Caco-2 (cell line): Measurements from ENCODE around the gene GAS6. TPM values are rescaled to one million over a fixed set of nuclear protein-coding genes. Genes with fewer than 3 reads are reported as not detected.

ENCODE experiments used
- BruUV-seq: library from RNA; stranded (reverse); fragments of 400-500 nt; replicated peaks from 2 replicates; lab custom pipeline; 2021; lab: Mats Ljungman, UMichigan
- CTCF ChIA-PET: fragments of 300-600 bp; sonication (Branson Sonifier 250); formaldehyde crosslinking; loops from one replicate; lab custom pipeline; 2022; ENCODE audit warnings: antibody characterized with exemption; lab: Charles Lee
- POLR2A ChIA-PET: fragments of 300-600 bp; sonication (Branson Sonifier 250); formaldehyde crosslinking; loops from one replicate; lab custom pipeline; 2022; ENCODE audit warnings: antibody characterized with exemption; lab: Charles Lee
- DNase-seq, 2 experiments: peaks; one replicate each; pipeline versions ENCODE4 v3.0.0 to v3.0.0-alpha.2; 2020 to 2022
- H3K27me3 ChIP-seq: replicated peaks from 2 replicates; pipeline ENCODE4 v1.6.0; 2011; ENCODE audit warnings: low read length; ENCODE audit not compliant: control insufficient read depth, insufficient read depth
- H3K36me3 ChIP-seq: 2 replicates; pipeline ENCODE4 v1.5.1; 2011; ENCODE audit warnings: low read length; ENCODE audit not compliant: control insufficient read depth, insufficient read depth
- H3K4me1 ChIP-seq: fragments of 250-450 bp; sonication (Bioruptor Pico); 2 replicates; pipeline ENCODE4 v1.5.1; 2020; ENCODE audit warnings: mild to moderate bottlenecking
- H3K4me3 ChIP-seq: 2 replicates; pipeline ENCODE4 v1.5.1; 2011; ENCODE audit warnings: low read depth, mild to moderate bottlenecking, control low read depth, low read length
- H3K9me3 ChIP-seq: fragments of 250-450 bp; sonication (Bioruptor Pico); 2 replicates; pipeline ENCODE4 v1.5.1; 2020; ENCODE audit warnings: mild to moderate bottlenecking, moderate library complexity
- H3K27ac Mint-ChIP-seq: one replicate; pipeline ENCODE4 v1.8.0; 2022; ENCODE audit warnings: mixed read lengths; ENCODE audit not compliant: unreplicated experiment
- H3K27me3 Mint-ChIP-seq: one replicate; pipeline ENCODE4 v1.8.0; 2022; ENCODE audit warnings: mixed read lengths; ENCODE audit not compliant: insufficient read depth, unreplicated experiment
- H3K36me3 Mint-ChIP-seq: one replicate; pipeline ENCODE4 v1.8.0; 2022; ENCODE audit warnings: mild to moderate bottlenecking, mixed read lengths; ENCODE audit not compliant: insufficient read depth, unreplicated experiment
- H3K4me1 Mint-ChIP-seq: one replicate; pipeline ENCODE4 v1.8.0; 2022; ENCODE audit warnings: low read depth, mixed read lengths; ENCODE audit not compliant: unreplicated experiment
- H3K4me3 Mint-ChIP-seq: one replicate; pipeline ENCODE4 v1.8.0; 2022; ENCODE audit warnings: mild to moderate bottlenecking, moderate library complexity, mixed read lengths; ENCODE audit not compliant: unreplicated experiment
- H3K9me3 Mint-ChIP-seq: one replicate; pipeline ENCODE4 v1.8.0; 2022; ENCODE audit warnings: mixed read lengths; ENCODE audit not compliant: unreplicated experiment
- intact Hi-C: fragments of 100-400 bp; cut with micrococcal nuclease; formaldehyde crosslinking; loops from one replicate; pipeline ENCODE4 v1.10.0; 2022; ENCODE audit not compliant: unreplicated experiment
- total RNA-seq: library from RNA; stranded (reverse); gene quantifications from 2 replicates; pipeline ENCODE4 v1.2.3, GENCODE V29; 2022
- TF ChIP-seq, protein P1 (sequence below), 2 experiments: fragments of 200-600 bp in 1 of 2; IDR thresholded peaks; 1 replicate in 1 of 2; 2 replicates in 1 of 2; pipeline versions ENCODE4 v1.5.1 to v1.8.0; 2011 to 2022; ENCODE audit warnings: antibody characterized with exemption in 1 of 2, control low read depth in 1 of 2, inconsistent platforms in 1 of 2, low read depth in 1 of 2, low read length in 1 of 2, mild to moderate bottlenecking in 1 of 2, moderate library complexity in 1 of 2; ENCODE audit not compliant: insufficient read depth in 1 of 2, severe bottlenecking in 1 of 2, unreplicated experiment in 1 of 2

Gene GAS6
- total RNA-seq, 1 experiment from 2014 or later: 34.8 TPM

DNA sequence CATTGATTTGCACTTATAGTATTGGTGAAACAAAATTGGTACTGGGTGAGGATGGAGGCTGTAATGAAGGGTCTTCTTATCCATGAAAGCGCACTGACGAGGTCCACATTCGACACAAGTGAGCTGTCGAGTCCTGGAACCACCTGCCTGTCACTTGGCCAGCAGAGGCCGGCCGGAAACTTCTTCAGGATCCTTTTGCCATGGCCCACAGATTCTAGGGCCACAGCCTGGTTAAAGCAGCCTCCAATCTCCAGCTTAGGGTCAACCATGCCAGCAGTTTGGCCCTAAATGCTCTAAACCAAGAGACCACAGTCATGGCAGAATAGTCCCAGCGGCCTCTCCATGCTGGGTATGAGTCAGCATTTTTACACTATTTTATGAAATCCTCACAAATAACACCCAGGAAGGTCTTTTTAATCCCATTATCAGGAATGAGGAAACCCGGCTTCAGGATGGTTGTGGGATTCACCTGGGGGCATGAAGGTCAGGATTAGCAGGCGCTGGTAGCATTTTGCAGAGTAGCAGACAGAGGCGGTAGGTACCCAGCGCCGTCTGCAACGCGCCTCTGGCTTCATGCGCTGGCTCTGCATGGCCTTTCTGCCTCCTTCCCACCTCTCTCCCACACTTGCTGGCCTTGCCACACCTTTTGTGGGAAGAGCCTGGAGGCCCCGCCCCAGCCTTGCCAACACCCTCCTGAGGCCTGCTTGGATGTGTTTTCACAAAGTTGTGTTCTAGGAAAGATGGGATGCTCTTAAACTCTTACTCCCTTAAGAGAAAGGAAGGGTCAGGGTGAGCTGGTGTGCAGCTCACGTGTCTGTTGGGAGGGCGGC, 15.2 kb downstream of the GAS6 start:
- Histone ChIP-seq H3K4me3 (no peak overlapping the region), H3K27me3 (no peaks in the 10 kb centered on the region), H3K4me1 (peaks cover 12% of the 10 kb centered on the region; the same call in 1 of the 2 replicates), H3K36me3 (no peaks in the 10 kb centered on the region; the same call in 1 of the 2 replicates), H3K9me3 (no peaks in the 10 kb centered on the region)
- ChIA-PET CTCF (interaction anchor here (0.6 kb wide), 1 partner anchor 124 kb away, joined by 3 read pairs; no protein-coding TSS in a partner anchor), POLR2A (no interaction called here)
- H3K27ac Mint-ChIP-seq: no peak overlapping the region
- no peak overlapping the region for H3K4me3 Mint-ChIP-seq
- TF ChIP-seq, protein P1, sequence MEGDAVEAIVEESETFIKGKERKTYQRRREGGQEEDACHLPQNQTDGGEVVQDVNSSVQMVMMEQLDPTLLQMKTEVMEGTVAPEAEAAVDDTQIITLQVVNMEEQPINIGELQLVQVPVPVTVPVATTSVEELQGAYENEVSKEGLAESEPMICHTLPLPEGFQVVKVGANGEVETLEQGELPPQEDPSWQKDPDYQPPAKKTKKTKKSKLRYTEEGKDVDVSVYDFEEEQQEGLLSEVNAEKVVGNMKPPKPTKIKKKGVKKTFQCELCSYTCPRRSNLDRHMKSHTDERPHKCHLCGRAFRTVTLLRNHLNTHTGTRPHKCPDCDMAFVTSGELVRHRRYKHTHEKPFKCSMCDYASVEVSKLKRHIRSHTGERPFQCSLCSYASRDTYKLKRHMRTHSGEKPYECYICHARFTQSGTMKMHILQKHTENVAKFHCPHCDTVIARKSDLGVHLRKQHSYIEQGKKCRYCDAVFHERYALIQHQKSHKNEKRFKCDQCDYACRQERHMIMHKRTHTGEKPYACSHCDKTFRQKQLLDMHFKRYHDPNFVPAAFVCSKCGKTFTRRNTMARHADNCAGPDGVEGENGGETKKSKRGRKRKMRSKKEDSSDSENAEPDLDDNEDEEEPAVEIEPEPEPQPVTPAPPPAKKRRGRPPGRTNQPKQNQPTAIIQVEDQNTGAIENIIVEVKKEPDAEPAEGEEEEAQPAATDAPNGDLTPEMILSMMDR (IDR thresholded peaks at IDR 0.05; ENCODE audit: insufficient read depth in 1 of 2, low read depth in 1 of 2, low read length in 1 of 2, severe bottlenecking in 1 of 2, unreplicated experiment in 1 of 2): no peak
- no peaks in the 10 kb centered on the region for H3K36me3 Mint-ChIP-seq
- peaks cover 10% of the 10 kb centered on the region for H3K4me1 Mint-ChIP-seq
- DNase-seq: no peak
- H3K27me3 Mint-ChIP-seq: no peaks in the 10 kb centered on the region
- no peaks in the 10 kb centered on the region for H3K9me3 Mint-ChIP-seq
- no TSS peak for BruUV-seq
- intact Hi-C loops: no loop called here

DNA sequence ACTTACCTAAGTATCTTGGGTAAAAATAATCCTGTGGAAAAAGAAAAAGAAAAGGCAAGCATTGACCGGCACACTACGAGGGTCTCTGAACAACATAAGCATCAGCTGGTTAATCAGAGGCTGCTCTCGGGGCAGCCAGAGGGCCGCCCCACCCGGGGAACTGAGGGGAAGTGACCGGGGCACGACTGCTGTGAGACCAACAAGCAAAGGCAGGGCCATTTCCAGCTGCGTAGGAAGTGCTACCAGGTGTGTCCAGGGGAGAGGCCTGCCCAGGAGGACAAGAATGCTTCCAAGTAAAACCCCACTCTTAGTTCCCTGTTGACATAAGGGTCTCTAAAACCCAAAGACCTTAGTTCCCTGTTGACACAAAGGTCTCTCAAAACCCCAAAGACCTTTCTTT, 15.9 kb downstream of the GAS6 start:
- Histone ChIP-seq H3K4me1 (peaks cover 6% of the 10 kb centered on the region; the same call in 1 of the 2 replicates), H3K9me3 (no peaks in the 10 kb centered on the region), H3K36me3 (no peaks in the 10 kb centered on the region; the same call in 1 of the 2 replicates), H3K4me3 (no peak overlapping the region), H3K27me3 (no peaks in the 10 kb centered on the region)
- intact Hi-C loops: no loop called here
- Mint-ChIP-seq H3K27me3 (no peaks in the 10 kb centered on the region), H3K4me3 (no peak overlapping the region), H3K9me3 (no peaks in the 10 kb centered on the region), H3K4me1 (peaks cover 5% of the 10 kb centered on the region), H3K27ac (no peak overlapping the region), H3K36me3 (no peaks in the 10 kb centered on the region)
- ChIA-PET POLR2A (no interaction called here), CTCF (no interaction called here)
- no TSS peak for BruUV-seq
- TF ChIP-seq, protein P1 (IDR thresholded peaks at IDR 0.05; ENCODE audit: insufficient read depth in 1 of 2, low read depth in 1 of 2, low read length in 1 of 2, severe bottlenecking in 1 of 2, unreplicated experiment in 1 of 2): no peak
- no peak for DNase-seq

DNA sequence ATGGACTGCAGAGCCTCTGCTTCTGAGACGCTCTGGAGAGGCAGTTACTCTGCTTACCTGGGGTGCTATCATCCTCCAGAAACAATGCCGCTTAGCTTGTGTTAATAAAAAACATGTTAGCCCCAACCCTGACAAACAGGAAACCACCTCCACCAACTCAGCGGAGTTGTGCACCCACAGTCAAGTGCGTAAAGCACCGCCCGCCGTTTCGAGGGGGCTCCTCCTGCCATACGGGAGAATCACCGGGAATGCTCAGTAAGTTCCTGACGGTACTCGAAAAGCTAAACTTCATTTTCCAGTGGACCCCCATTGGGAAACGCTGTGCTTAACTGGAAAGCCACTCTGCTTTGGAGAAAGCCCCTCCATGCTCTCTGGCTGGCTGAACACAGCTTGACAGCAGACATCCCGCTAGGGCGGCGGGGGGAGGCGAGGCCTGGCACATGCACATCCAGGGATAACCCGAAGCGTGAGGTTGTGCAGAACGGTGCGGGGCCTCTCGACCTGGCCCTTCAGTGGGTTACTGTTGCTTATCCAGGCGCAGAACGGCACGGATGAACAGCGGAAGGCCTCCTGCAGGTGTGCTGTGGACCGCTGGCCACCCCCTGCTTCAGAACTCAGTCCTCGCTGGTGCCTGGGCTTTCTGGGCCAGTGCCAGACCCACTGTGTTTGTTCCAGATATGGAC, 17.1 kb downstream of the GAS6 start:
- Histone ChIP-seq H3K9me3 (no peaks in the 10 kb centered on the region), H3K4me1 (no peaks in the 10 kb centered on the region), H3K27me3 (no peaks in the 10 kb centered on the region), H3K4me3 (no peak overlapping the region), H3K36me3 (no peaks in the 10 kb centered on the region; the same call in 1 of the 2 replicates)
- no TSS peak for BruUV-seq
- H3K4me1 Mint-ChIP-seq: peaks cover 5% of the 10 kb centered on the region
- H3K27me3 Mint-ChIP-seq: no peaks in the 10 kb centered on the region
- H3K9me3 Mint-ChIP-seq: no peaks in the 10 kb centered on the region
- no peak overlapping the region for H3K27ac Mint-ChIP-seq
- no peaks in the 10 kb centered on the region for H3K36me3 Mint-ChIP-seq
- H3K4me3 Mint-ChIP-seq: no peak overlapping the region
- intact Hi-C loops: no loop called here
- no peak for DNase-seq
- ChIA-PET CTCF (no interaction called here), POLR2A (no interaction called here)
- TF ChIP-seq, protein P1 (IDR thresholded peaks at IDR 0.05; ENCODE audit: insufficient read depth in 1 of 2, low read depth in 1 of 2, low read length in 1 of 2, severe bottlenecking in 1 of 2, unreplicated experiment in 1 of 2): no peak
